Endothelial cell of hepatic sinusoid (primary cell): ENCODE measurements around the gene MECP2.

Experiments used
- in situ Hi-C: cut with HindIII; loops from 2 replicates; pipeline ENCODE4 v1.10.0; 2017; ENCODE audit warnings: low sequenced_read_pairs

The MECP2 gene

DNA sequence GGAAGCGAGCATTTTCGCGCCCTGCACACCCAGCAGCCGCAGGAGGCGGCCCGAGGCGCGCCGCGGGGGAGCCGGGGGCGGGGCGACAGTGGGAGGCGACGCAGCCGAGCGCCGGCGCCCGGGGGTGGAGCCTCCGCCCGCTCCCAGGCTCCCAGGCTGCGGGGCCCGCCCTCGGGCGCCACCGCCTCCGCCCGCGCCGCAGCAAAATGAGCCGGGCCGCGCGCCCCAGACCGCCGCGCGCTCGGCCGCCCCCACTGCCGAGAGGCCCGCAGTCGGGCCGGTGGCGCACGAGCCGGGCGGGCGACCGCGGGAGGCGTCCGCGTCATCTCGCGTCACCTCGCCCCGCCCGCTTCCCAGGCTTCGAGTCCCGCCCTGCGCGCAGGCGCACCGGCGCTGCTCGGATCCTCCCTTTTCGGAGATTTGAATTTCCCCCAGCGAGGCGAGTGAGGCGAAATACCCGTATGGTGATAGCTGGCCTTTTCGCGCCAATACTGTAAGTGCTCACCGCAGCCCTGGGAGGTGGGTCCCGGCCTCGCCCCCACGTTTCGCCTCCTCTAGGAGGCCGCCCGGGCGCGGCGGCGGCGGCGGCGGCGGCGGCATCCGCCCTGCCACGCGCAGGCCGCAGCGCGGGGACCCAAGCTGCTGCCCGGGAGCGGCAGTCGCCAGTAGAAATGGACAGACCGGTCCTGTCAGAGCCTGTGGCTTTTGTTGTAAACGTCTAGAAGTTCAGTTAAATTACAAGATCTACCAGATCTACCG lies 125.0 kb downstream of the MECP2 start, which contains the start of gene TMEM187:
Gene TMEM187, plus strand, starts transcription at position 387 of the 759 bp plus-strand sequence. CDS start 9,309 bp downstream, outside the sequence.
- in situ Hi-C loops = no loop called here
